Fibroblast of skin of left quadriceps (primary cell): Measurements from ENCODE around the gene IFNB1.
A peak's percentile ranks its signal among the peaks of the same experiment; 100 is the strongest.

Source experiments
- DNase-seq, 2 experiments: peaks; one replicate each; pipeline ENCODE4 v3.0.0-alpha.2; 2013; ENCODE audit warnings: low read depth in 2 of 2

Gene IFNB1

GRCh38 chr9:21070171-21070571 is 7.6 kb downstream of the IFNB1 start:
- DNase-seq = peak; percentile 90 to 92

GRCh38 chr9:21060919-21061561 is 16.7 kb downstream of the IFNB1 start:
- DNase-seq = peak; percentile 72 to 75

- DNase-seq = no peak
These were observed 20.8 kb downstream of the IFNB1 start for GRCh38 chr9:21056931-21057330.

DNA sequence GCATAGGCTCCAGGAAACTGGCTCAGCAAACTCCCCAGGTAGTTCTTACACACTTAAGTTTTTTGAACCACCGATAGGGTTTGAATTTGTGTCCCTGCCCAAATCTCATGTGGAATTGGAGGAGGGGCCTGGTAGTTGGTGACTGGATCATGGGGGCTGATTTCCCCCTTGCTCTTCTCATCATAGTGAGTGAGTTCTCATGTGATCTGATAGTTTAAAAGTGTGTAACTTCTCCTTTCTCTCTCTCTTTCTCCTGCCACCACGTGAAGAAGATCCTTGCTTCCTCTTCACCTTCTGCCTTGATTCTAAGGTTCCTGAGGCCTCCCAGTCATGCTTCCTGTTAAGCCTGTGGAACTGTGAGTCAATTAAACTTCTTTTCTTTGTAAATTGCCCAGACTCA is 23.9 kb downstream of the IFNB1 start:
- DNase-seq = no peak

GRCh38 chr9:21047281-21047691 is 30.5 kb downstream of the IFNB1 start:
- DNase-seq = no peak

DNA sequence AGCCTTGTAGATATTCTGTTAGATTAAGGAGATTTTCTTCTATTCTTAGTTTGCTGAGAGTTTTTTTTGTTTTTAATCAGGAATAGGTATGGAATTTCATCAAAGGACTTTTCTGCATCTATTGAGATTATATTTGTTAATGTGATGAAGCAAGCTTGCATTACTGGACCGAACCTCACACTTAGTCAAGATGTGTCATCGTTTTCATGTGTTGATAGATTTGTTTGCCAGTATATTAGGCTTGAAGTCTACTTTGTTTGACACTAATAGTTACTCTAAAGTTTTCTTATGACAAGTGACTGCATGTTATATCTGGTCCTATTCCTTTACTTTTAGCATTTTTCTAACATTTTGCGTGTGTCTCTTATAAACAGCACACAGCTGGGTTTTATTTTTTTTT is 33.9 kb downstream of the IFNB1 start:
- DNase-seq = no peak

DNA sequence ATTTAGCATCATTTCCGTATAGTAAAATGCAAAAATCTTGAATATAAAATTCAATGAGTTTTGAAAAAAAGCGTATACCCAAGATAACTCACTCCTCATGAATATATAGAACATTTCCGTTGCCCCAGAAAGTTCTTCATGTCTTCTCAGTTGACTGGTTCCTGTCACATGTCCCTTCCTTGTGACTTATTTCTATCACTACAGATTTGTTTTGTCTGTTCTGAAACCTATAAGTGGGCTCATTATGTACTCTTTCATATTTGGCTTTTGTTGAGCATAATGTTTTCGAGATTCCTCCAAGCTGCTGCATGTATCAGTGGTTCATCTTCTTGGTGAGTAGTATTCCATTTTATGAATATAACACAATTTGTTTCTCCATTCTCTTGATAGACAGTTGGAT is 35.3 kb downstream of the IFNB1 start:
- DNase-seq = no peak

DNA sequence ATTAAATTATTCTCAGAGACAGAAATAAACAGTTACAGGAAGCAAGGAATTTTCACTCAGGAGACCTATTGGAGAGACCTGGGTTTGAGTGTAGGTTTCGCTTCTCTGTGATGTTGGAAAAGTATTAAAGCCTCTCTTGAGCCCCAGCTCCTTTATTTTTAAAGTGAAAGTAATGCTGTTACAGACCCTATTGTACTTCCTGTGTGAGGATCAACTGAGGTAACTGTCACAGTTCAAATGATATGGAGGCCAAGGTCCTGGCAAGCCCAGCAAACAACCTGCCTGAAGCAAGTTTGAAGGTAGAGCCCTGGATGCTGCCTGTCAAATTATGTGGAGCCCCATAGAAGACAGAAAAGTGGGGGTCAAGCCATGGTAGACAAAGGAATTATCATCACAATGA is 38.4 kb downstream of the IFNB1 start:
- DNase-seq = no peak

- no peak for DNase-seq
These were observed 40.5 kb downstream of the IFNB1 start for GRCh38 chr9:21037278-21037677.

DNA sequence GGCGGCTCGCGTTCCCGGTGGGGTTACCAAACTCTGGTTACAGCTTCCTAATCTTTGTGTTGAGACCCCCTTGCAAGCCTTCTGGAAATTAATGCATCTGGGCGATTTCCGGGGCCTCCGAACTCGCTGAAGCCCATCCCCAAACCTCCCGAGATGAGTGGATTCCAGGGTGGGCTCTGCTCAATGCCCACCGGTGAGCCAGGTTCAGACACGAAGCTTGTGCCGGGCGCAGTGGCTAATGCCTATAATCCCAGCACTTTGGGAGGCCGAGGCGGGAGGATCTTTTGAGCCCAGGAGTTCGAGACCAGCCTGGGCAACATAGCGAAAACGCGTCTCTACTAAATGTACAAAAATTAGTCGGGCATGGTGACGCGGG is 45.9 kb downstream of the IFNB1 start:
- DNase-seq = no peak

DNA sequence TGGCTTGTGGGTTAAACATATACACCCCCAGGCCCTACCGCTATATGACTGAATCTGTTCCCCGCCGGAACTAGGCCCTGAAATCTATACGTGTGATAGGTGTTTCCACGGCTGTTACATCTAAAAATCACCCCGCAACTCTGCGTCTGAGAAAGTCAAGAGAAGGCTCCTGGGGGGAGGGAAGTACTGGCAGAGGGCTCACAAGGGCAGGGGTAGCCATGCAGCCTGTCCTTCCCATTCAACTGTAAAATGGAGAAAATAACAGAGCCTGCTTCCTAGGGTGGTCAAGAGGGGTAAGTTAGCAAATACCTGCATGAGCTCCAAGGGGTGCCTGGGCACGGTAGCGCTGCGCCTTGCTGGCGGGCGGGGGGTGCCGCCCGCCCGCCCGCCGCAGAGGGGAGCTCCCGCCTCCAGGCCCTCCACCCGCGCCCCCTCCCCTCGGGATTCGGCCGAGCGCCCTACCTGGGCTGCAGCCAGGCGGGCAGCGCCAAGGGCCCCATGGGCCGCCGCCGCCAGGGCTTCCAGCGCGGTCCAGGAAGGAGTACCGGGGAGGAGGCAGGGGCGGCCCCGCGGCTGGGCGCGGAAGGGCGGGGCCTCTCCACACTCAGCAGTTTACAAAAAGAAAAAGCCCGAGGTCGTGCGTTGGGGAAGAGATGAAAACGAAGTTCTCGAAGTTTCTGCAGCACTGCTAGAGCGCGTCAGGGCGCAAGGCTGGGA is 46.5 kb downstream of the IFNB1 start, which contains the start of gene HACD4:
TSS of gene HACD4 (minus strand) at position 550 of the 717 bp plus-strand sequence. CDS start at position 500, 50 bp downstream.
- DNase-seq = no peak

GRCh38 chr9:21030389-21031035 is 47.2 kb downstream of the IFNB1 start:
- DNase-seq = peak; percentile 44 to 53

- DNase-seq = no peak
These were observed 48.1 kb downstream of the IFNB1 start for GRCh38 chr9:21029661-21030060.

DNA sequence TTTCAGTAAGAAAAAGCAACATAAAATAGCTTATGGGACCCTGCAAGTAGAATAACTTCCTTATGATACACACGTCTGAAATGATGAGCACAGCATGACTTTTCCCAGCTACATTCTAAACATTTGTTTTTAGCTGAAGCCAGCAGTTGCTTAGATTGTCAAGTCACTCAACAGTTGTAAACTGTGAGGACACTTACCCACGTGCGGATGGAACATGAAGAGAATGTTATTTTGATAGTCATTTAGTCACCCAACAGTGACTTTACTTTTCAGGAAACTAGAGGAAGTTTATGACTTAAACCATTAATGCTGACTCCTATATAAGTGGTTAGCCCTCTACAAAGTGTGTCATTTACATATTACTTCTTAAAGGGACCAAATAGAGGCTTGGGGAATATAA is 49.3 kb downstream of the IFNB1 start:
- no peak for DNase-seq

- peak; percentile 20 to 26 for DNase-seq
These were observed 50.4 kb downstream of the IFNB1 start for GRCh38 chr9:21027295-21027694.
